Amniotic stem cell (primary cell): ENCODE measurements around the gene KCNJ13.

Experiments
- DNase-seq: peaks from one replicate; lab custom pipeline; 2025; lab: John Stamatoyannopoulos, UW

The KCNJ13 gene

GRCh38 chr2:232776435-232776834 lies at the start of gene KCNJ13:
KCNJ13 (minus strand) TSS chr2:232776565; CDS start chr2:232771362, 5,203 bp downstream.
- DNase-seq: no peak

- DNase-seq: no peak
Observed at GRCh38 chr2:232817756-232818155, 41.4 kb upstream of the KCNJ13 start.

- DNase-seq: no peak
Observed at GRCh38 chr2:232816657-232817056, 40.3 kb upstream of the KCNJ13 start.

GRCh38 chr2:232815569-232815968 lies 39.2 kb upstream of the KCNJ13 start:
- DNase-seq: no peak

- DNase-seq: no peak
Observed at GRCh38 chr2:232810444-232810843, 34.1 kb upstream of the KCNJ13 start.

GRCh38 chr2:232809349-232810124 lies 33.2 kb upstream of the KCNJ13 start:
- no peak for DNase-seq

- no peak for DNase-seq
Observed at GRCh38 chr2:232802091-232802490, 25.7 kb upstream of the KCNJ13 start.

- DNase-seq: no peak
Observed at GRCh38 chr2:232800166-232800565, 23.8 kb upstream of the KCNJ13 start.

GRCh38 chr2:232798187-232798586 lies 21.8 kb upstream of the KCNJ13 start:
- DNase-seq: no peak

GRCh38 chr2:232795920-232796319 lies 19.6 kb upstream of the KCNJ13 start:
- DNase-seq: no peak

- no peak for DNase-seq
Observed at GRCh38 chr2:232794981-232795380, 18.6 kb upstream of the KCNJ13 start.

- DNase-seq: no peak
Observed at GRCh38 chr2:232793271-232793670, 16.9 kb upstream of the KCNJ13 start.

GRCh38 chr2:232791518-232791917 lies 15.2 kb upstream of the KCNJ13 start:
- DNase-seq: no peak

GRCh38 chr2:232789082-232789481 lies 12.7 kb upstream of the KCNJ13 start:
- DNase-seq: no peak

- DNase-seq: no peak
Observed at GRCh38 chr2:232787806-232788205, 11.4 kb upstream of the KCNJ13 start.

GRCh38 chr2:232783278-232783677 lies 6.9 kb upstream of the KCNJ13 start:
- no peak for DNase-seq

GRCh38 chr2:232781765-232782164 lies 5.4 kb upstream of the KCNJ13 start:
- no peak for DNase-seq

GRCh38 chr2:232779934-232780333 lies 3.6 kb upstream of the KCNJ13 start:
- DNase-seq: no peak

GRCh38 chr2:232779465-232779864 lies 3.1 kb upstream of the KCNJ13 start:
- DNase-seq: no peak

GRCh38 chr2:232777276-232777675 lies 911 bp upstream of the KCNJ13 start:
- no peak for DNase-seq

- no peak for DNase-seq
Observed at GRCh38 chr2:232773815-232774214, 2.5 kb downstream of the KCNJ13 start.

- no peak for DNase-seq
Observed at GRCh38 chr2:232772531-232772930, 3.8 kb downstream of the KCNJ13 start.

- no peak for DNase-seq
Observed at GRCh38 chr2:232771870-232772269, 4.5 kb downstream of the KCNJ13 start.

GRCh38 chr2:232770207-232770606 lies 6.2 kb downstream of the KCNJ13 start:
- no peak for DNase-seq
